ENCODE measurements around the gene PLEKHO1.

The PLEKHO1 gene

GRCh38 chr1:150150133-150151021 is 661 bp downstream of the PLEKHO1 start:
- peak in 1 of 2 experiments; percentile 7 for DNase-seq

GRCh38 chr1:150151291-150152181 is 1.8 kb downstream of the PLEKHO1 start:
- DNase-seq: no peak

- DNase-seq: no peak
These were observed 2.4 kb downstream of the PLEKHO1 start for GRCh38 chr1:150152182-150152536.

GRCh38 chr1:150152772-150153456 is 3.2 kb downstream of the PLEKHO1 start:
- DNase-seq: no peak

GRCh38 chr1:150154143-150154542 is 4.4 kb downstream of the PLEKHO1 start:
- no peak for DNase-seq

GRCh38 chr1:150155413-150156071 is 5.8 kb downstream of the PLEKHO1 start:
- DNase-seq: no peak

- DNase-seq: no peak
These were observed 7.3 kb downstream of the PLEKHO1 start for GRCh38 chr1:150156868-150157603.

- no peak for DNase-seq
These were observed 9.8 kb downstream of the PLEKHO1 start for GRCh38 chr1:150159550-150159949.

- no peak for DNase-seq
These were observed 11.4 kb downstream of the PLEKHO1 start for GRCh38 chr1:150160964-150161621.

- no peak for DNase-seq
These were observed 12.2 kb downstream of the PLEKHO1 start for GRCh38 chr1:150161747-150162581.

GRCh38 chr1:150162582-150162861 is 12.8 kb downstream of the PLEKHO1 start:
- DNase-seq: no peak

- DNase-seq: peak in 1 of 2 experiments; percentile 17
These were observed 13.4 kb downstream of the PLEKHO1 start for GRCh38 chr1:150162862-150163706.

- DNase-seq: no peak
These were observed 14.5 kb downstream of the PLEKHO1 start for GRCh38 chr1:150164224-150164623.

- no peak for DNase-seq
These were observed 15.1 kb downstream of the PLEKHO1 start for GRCh38 chr1:150164779-150165178.

GRCh38 chr1:150165622-150166612 is 16.2 kb downstream of the PLEKHO1 start:
- peak; percentile 22 to 56 for DNase-seq

- peak; percentile 8 to 45 for DNase-seq
These were observed 19.4 kb downstream of the PLEKHO1 start for GRCh38 chr1:150168960-150169601.

GRCh38 chr1:150171801-150172200 is 22.1 kb downstream of the PLEKHO1 start:
- no peak for DNase-seq

GRCh38 chr1:150173141-150173585 is 23.4 kb downstream of the PLEKHO1 start:
- DNase-seq: no peak

Data from NCI-H524 (cell line).